Neuronal stem cell (in vitro differentiated cells): Measurements from ENCODE around the gene ZNF19.
A peak's percentile ranks its signal among the peaks of the same experiment; 100 is the strongest.

Source experiments
- DNase-seq: peaks from one replicate; pipeline ENCODE4 v3.0.0-alpha.2; 2013; ENCODE audit warnings: low spot score
- H2AFZ ChIP-seq: one replicate; pipeline ENCODE4 v1.6.1; 2013; ENCODE audit warnings: mild to moderate bottlenecking, low read length, inconsistent platforms
- H2AK5ac ChIP-seq: 2 replicates; pipeline ENCODE4 v1.6.1; 2013; ENCODE audit warnings: low read depth, mild to moderate bottlenecking, inconsistent platforms, low read length, moderate library complexity, mixed read lengths
- H2BK120ac ChIP-seq: 2 replicates; pipeline ENCODE4 v1.6.1; 2013; ENCODE audit warnings: low read depth, mild to moderate bottlenecking, inconsistent platforms, low read length, moderate library complexity, mixed read lengths
- H2BK12ac ChIP-seq: one replicate; pipeline ENCODE4 v1.6.1; 2013; ENCODE audit warnings: low read length, inconsistent platforms
- H2BK15ac ChIP-seq: 2 replicates; pipeline ENCODE4 v1.6.1; 2013; ENCODE audit warnings: mild to moderate bottlenecking, low read length, inconsistent platforms, mixed read lengths
- H2BK5ac ChIP-seq: one replicate; pipeline ENCODE4 v1.6.1; 2013; ENCODE audit warnings: inconsistent platforms, mild to moderate bottlenecking, low read length, moderate library complexity
- H3K14ac ChIP-seq: one replicate; pipeline ENCODE4 v1.6.1; 2013; ENCODE audit warnings: low read length, inconsistent platforms
- H3K18ac ChIP-seq: 2 replicates; pipeline ENCODE4 v1.6.1; 2013; ENCODE audit warnings: low read length, inconsistent platforms
- H3K23ac ChIP-seq: 2 replicates; pipeline ENCODE4 v1.6.1; 2013; ENCODE audit warnings: low read depth, mild to moderate bottlenecking, mixed read lengths, low read length, inconsistent platforms; ENCODE audit not compliant: poor library complexity
- H3K27ac ChIP-seq: replicated peaks from 3 replicates; pipeline ENCODE4 v1.5.1; 2013; ENCODE audit warnings: low read length, inconsistent platforms
- H3K27me3 ChIP-seq, 3 experiments: 2 replicates each; pipeline ENCODE4 v1.6.1; 2013; ENCODE audit warnings: low read length in 3 of 3, mild to moderate bottlenecking in 2 of 3, inconsistent platforms in 1 of 3, low read depth in 1 of 3, mixed read lengths in 1 of 3, moderate library complexity in 1 of 3; ENCODE audit not compliant: control insufficient read depth in 3 of 3, insufficient read depth in 3 of 3
- H3K36me3 ChIP-seq, 2 donors: replicated peaks in 1 of 2; 2 replicates each; pipeline ENCODE4 v1.6.1; 2013; ENCODE audit warnings: low read length in 2 of 2; ENCODE audit not compliant: control insufficient read depth in 2 of 2, insufficient read depth in 2 of 2
- H3K4ac ChIP-seq: 2 replicates; pipeline ENCODE4 v1.6.1; 2013; ENCODE audit warnings: inconsistent platforms, mild to moderate bottlenecking, low read length, moderate library complexity
- H3K4me1 ChIP-seq, 2 donors: 1 replicate in 1 of 2; 2 replicates in 1 of 2; pipeline ENCODE4 v1.6.1; 2013; ENCODE audit warnings: low read length in 2 of 2, low read depth in 1 of 2; ENCODE audit not compliant: control insufficient read depth in 2 of 2, insufficient read depth in 1 of 2
- H3K4me2 ChIP-seq: one replicate; pipeline ENCODE4 v1.6.1; 2013; ENCODE audit warnings: mild to moderate bottlenecking, low read length, inconsistent platforms; ENCODE audit not compliant: insufficient read depth, poor library complexity, severe bottlenecking
- H3K4me3 ChIP-seq, 2 donors: 2 replicates each; pipeline ENCODE4 v1.5.1; 2013; ENCODE audit warnings: low read length in 2 of 2, mild to moderate bottlenecking in 2 of 2, inconsistent platforms in 1 of 2, moderate library complexity in 1 of 2
- H3K79me1 ChIP-seq: one replicate; pipeline ENCODE4 v1.6.1; 2013; ENCODE audit warnings: low read depth, mild to moderate bottlenecking, inconsistent platforms, low read length, moderate library complexity
- H3K9ac ChIP-seq: one replicate; pipeline ENCODE4 v1.6.1; 2013; ENCODE audit warnings: mild to moderate bottlenecking, low read depth, low read length, inconsistent platforms; ENCODE audit not compliant: poor library complexity
- H3K9me3 ChIP-seq, 2 donors: replicated peaks in 1 of 2; 2 replicates each; pipeline versions ENCODE3 to v1.6.1; 2013; ENCODE audit warnings: low read length in 2 of 2, mild to moderate bottlenecking in 2 of 2, inconsistent platforms in 1 of 2, low read depth in 1 of 2, mixed read lengths in 1 of 2, moderate library complexity in 1 of 2; ENCODE audit not compliant: control insufficient read depth in 2 of 2, insufficient read depth in 1 of 2
- H4K8ac ChIP-seq: one replicate; pipeline ENCODE4 v1.6.1; 2013; ENCODE audit warnings: low read depth, mild to moderate bottlenecking, inconsistent platforms, low read length, moderate library complexity
- H4K91ac ChIP-seq: one replicate; pipeline ENCODE4 v1.6.1; 2013; ENCODE audit warnings: low read length, low read depth, mild to moderate bottlenecking, inconsistent platforms; ENCODE audit not compliant: poor library complexity
- WGBS, 2 donors: extraction: QIAGEN DNeasy Blood & Tissue Kit; methylation state at CpG; one replicate each; pipeline ENCODE4 v1.1.7; 2013; ENCODE audit warnings: missing lambda C conversion rate in 2 of 2, mixed read lengths in 1 of 2; ENCODE audit not compliant: insufficient read length in 2 of 2, insufficient replicate concordance in 1 of 2; ENCODE audit errors: extremely low coverage in 2 of 2; 5-methylcytosine and 5-hydroxymethylcytosine counted together

The ZNF19 gene

GRCh38 chr16:71441348-71442050 is 47.6 kb downstream of the ZNF19 start:
- no peak overlapping the region for H2BK120ac ChIP-seq
- no peak for DNase-seq
- no peak overlapping the region for H2BK12ac ChIP-seq
- no CpG with 5 or more reads among the region's 71 CpGs for WGBS, 2 donors
- no peak overlapping the region for H4K91ac ChIP-seq
- no peak overlapping the region for H3K27ac ChIP-seq
- no peak overlapping the region for H3K23ac ChIP-seq
- no peak overlapping the region for H2BK5ac ChIP-seq
- H3K9ac ChIP-seq, result no peak overlapping the region
- no peak overlapping the region for H3K4me2 ChIP-seq
- H3K4ac ChIP-seq, result no peak overlapping the region
- no peak overlapping the region for H4K8ac ChIP-seq
- no peak overlapping the region for H3K18ac ChIP-seq
- H3K36me3 ChIP-seq, result no peaks in the 10 kb centered on the region
- H2BK15ac ChIP-seq, result no peak overlapping the region
- H3K4me1 ChIP-seq, result no peaks in the 10 kb centered on the region
- peaks cover 17 to 24% of the 10 kb centered on the region in 2 donors for H3K9me3 ChIP-seq
- peaks cover 0 to 5% (median 0%) of the 10 kb centered on the region in 3 experiments for H3K27me3 ChIP-seq
- H3K14ac ChIP-seq, result no peak overlapping the region
- peak overlapping the region; percentile 5 for H2AK5ac ChIP-seq
- no peak overlapping the region for H3K4me3 ChIP-seq
- no peak overlapping the region for H2AFZ ChIP-seq
- peaks cover 3% of the 10 kb centered on the region for H3K79me1 ChIP-seq

DNA sequence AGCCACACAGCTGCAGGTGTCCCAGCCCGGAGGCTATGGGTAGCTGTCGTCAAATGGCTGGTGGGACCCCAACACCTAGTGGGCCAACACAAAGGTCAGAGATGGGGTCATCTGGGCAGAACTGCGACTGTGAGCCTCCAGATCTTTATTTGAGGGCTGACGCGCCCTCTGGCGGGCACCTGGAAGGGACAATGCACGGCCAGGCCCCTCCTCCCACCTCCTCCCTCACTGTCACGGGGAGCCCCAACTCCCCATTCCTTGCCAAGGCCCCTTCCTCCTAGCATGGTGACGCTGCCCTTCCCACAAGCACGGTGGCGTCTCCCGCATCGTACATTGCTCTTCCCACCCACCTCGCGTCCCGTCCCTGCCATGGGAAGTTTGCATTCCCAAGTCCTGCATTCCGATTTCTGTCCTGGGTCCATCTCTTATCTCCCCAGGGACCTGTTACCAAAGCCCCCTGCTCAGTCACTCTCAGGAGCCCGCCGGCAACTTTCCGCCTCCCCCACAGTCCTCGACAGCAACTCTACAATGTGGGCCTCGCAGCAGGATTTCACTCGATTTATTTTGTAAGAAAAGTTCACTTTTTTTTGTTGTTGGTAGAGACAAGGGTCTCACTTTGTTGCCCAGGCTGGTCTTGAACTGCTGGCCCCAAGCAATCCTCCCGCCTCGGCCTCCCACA is 48.3 kb downstream of the ZNF19 start:
- Histone ChIP-seq H2BK120ac (no peak overlapping the region), H3K27ac (no peak overlapping the region), H3K23ac (no peak overlapping the region), H3K79me1 (peaks cover 3% of the 10 kb centered on the region), H2BK15ac (no peak overlapping the region), H2AK5ac (peak overlapping the region; percentile 5), H3K18ac (peak overlapping the region; percentile 17), H4K91ac (no peak overlapping the region), H3K4me1 (no peaks in the 10 kb centered on the region), H3K9ac (no peak overlapping the region), H3K27me3 (peaks cover 0 to 5% (median 0%) of the 10 kb centered on the region in 3 experiments), H3K14ac (peak overlapping the region; percentile 17), H4K8ac (no peak overlapping the region), H3K9me3 (peaks cover 16 to 20% of the 10 kb centered on the region in 2 donors), H3K4me2 (no peak overlapping the region), H2BK5ac (no peak overlapping the region), H2AFZ (no peak overlapping the region), H3K4ac (no peak overlapping the region), H3K36me3 (no peaks in the 10 kb centered on the region), H2BK12ac (no peak overlapping the region), H3K4me3 (no peak overlapping the region)
- WGBS, 2 donors, result no CpG with 5 or more reads among the region's 25 CpGs
- DNase-seq, result no peak

GRCh38 chr16:71439523-71439922 is 49.6 kb downstream of the ZNF19 start:
- no peak overlapping the region for H4K8ac ChIP-seq
- no peak overlapping the region for H4K91ac ChIP-seq
- H2BK5ac ChIP-seq, result no peak overlapping the region
- no peak overlapping the region for H3K18ac ChIP-seq
- no peak overlapping the region for H2AFZ ChIP-seq
- H3K4ac ChIP-seq, result no peak overlapping the region
- H3K36me3 ChIP-seq, result no peaks in the 10 kb centered on the region
- no peak overlapping the region for H3K27ac ChIP-seq
- no peak overlapping the region for H3K23ac ChIP-seq
- no CpG with 5 or more reads among the region's 3 CpGs for whole genome bisulfite sequencing, 2 donors
- no peak overlapping the region for H3K14ac ChIP-seq
- H3K4me1 ChIP-seq, result no peaks in the 10 kb centered on the region
- no peak overlapping the region for H3K4me2 ChIP-seq
- no peak overlapping the region for H2BK12ac ChIP-seq
- no peak overlapping the region for H2BK120ac ChIP-seq
- H3K79me1 ChIP-seq, result peaks cover 3% of the 10 kb centered on the region
- DNase-seq, result no peak
- peaks cover 0 to 5% (median 0%) of the 10 kb centered on the region in 3 experiments for H3K27me3 ChIP-seq
- H3K4me3 ChIP-seq, result no peak overlapping the region
- H2AK5ac ChIP-seq, result no peak overlapping the region
- H2BK15ac ChIP-seq, result no peak overlapping the region
- H3K9ac ChIP-seq, result no peak overlapping the region
- H3K9me3 ChIP-seq, result peaks cover 9 to 15% of the 10 kb centered on the region in 2 donors

DNA sequence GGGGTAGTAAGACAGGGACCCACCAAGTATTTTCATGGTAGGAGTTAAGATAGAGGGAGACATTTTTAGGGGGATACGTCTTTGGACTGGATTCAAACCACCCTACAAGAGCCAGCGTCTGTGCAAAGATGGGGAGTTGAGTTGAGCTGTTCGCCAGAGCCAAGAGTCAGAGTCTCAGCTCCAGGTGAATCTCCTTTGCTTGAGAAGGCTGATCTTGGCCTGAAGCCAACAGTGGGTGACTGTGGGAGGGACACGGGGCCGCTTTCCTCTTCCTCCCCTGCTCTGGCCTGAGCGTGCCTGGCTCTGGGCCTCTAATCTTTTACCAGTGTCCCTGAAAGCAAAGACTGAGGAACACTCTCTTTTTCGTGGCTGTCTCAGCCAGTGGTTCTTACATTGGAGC is 52.7 kb downstream of the ZNF19 start:
- peaks cover 0 to 6% (median 1%) of the 10 kb centered on the region in 3 experiments for H3K27me3 ChIP-seq
- WGBS, 2 donors, result no CpG with 5 or more reads among the region's 7 CpGs
- DNase-seq, result no peak

More for the DNA sequence above, 52.7 kb downstream of the ZNF19 start:
- Histone ChIP-seq H2BK15ac (no peak overlapping the region), H3K9me3 (no peaks in the 10 kb centered on the region), H2BK12ac (no peak overlapping the region), H4K8ac (no peak overlapping the region), H3K79me1 (peaks cover under 1% of the 10 kb centered on the region), H3K14ac (no peak overlapping the region), H2AK5ac (no peak overlapping the region), H3K23ac (no peak overlapping the region), H3K4ac (no peak overlapping the region), H3K4me3 (no peak overlapping the region), H3K9ac (no peak overlapping the region), H4K91ac (no peak overlapping the region), H3K36me3 (no peaks in the 10 kb centered on the region), H3K18ac (no peak overlapping the region), H3K4me2 (no peak overlapping the region), H3K27ac (no peak overlapping the region), H2BK120ac (no peak overlapping the region), H2AFZ (no peak overlapping the region), H3K4me1 (no peaks in the 10 kb centered on the region), H2BK5ac (no peak overlapping the region)
